ENCODE measurements around the gene BCCIP. TPM values are rescaled to one million over a fixed set of nuclear protein-coding genes. Genes with fewer than 3 reads are reported as not detected.

Gene BCCIP
- total RNA-seq, 1 experiment from 2014 or later: 113 TPM

DNA sequence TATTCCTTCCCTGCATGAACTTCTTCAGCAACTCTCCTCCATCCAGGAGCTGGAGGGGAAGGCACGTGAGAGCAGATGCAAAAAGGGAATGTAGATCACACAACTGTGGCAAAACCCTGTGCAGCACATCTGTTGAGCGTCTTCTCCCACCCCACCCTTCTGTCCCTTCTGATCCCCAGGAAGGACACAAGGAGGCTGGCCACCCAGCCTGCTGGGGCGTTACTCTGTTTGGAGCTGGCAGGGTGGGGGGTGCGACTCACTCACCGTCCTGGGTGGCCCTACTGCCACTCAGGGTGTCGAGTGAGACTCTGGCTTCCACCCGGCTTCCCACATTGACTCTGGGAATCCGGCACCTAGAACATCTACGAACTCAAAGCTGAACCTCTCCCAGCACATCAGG, 37.6 kb upstream of the BCCIP start:
- Histone ChIP-seq H3K36me3 (ENCODE audit: insufficient read depth, low read length, poor library complexity, severe bottlenecking) (no peaks in the 10 kb centered on the region), H3K27ac (ENCODE audit: low read depth, low read length, poor library complexity, severe bottlenecking) (no peak overlapping the region), H3K4me3 (ENCODE audit: low read depth, low read length, poor library complexity, severe bottlenecking) (no peak overlapping the region), H3K4me1 (ENCODE audit: insufficient read depth, low read length, poor library complexity, severe bottlenecking) (no peaks in the 10 kb centered on the region), H3K27me3 (replicated peaks; ENCODE audit: insufficient read depth, low read depth, low read length, poor library complexity) (no peaks in the 10 kb centered on the region), H3K9me3 (ENCODE audit: low read depth, low read length, poor library complexity, severe bottlenecking) (no peaks in the 10 kb centered on the region)
- TF ChIP-seq EZH2 (IDR thresholded peaks at IDR 0.05; ENCODE audit: borderline replicate concordance, low read depth, low read length, poor library complexity, severe bottlenecking): no peak
- TF ChIP-seq, protein P1, sequence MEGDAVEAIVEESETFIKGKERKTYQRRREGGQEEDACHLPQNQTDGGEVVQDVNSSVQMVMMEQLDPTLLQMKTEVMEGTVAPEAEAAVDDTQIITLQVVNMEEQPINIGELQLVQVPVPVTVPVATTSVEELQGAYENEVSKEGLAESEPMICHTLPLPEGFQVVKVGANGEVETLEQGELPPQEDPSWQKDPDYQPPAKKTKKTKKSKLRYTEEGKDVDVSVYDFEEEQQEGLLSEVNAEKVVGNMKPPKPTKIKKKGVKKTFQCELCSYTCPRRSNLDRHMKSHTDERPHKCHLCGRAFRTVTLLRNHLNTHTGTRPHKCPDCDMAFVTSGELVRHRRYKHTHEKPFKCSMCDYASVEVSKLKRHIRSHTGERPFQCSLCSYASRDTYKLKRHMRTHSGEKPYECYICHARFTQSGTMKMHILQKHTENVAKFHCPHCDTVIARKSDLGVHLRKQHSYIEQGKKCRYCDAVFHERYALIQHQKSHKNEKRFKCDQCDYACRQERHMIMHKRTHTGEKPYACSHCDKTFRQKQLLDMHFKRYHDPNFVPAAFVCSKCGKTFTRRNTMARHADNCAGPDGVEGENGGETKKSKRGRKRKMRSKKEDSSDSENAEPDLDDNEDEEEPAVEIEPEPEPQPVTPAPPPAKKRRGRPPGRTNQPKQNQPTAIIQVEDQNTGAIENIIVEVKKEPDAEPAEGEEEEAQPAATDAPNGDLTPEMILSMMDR (conservative IDR thresholded peaks at IDR 0.05; ENCODE audit: low read depth, low read length): no peak
- ChIA-PET POLR2A (ENCODE audit: low non-redundant PET) (no interaction called here), CTCF (no interaction called here)
- intact Hi-C loops (cut with micrococcal nuclease; ENCODE audit: unreplicated experiment): no loop called here
- no TSS peak for BruUV-seq (replicated peaks)
- no peak for DNase-seq (ENCODE audit: low spot score)

DNA sequence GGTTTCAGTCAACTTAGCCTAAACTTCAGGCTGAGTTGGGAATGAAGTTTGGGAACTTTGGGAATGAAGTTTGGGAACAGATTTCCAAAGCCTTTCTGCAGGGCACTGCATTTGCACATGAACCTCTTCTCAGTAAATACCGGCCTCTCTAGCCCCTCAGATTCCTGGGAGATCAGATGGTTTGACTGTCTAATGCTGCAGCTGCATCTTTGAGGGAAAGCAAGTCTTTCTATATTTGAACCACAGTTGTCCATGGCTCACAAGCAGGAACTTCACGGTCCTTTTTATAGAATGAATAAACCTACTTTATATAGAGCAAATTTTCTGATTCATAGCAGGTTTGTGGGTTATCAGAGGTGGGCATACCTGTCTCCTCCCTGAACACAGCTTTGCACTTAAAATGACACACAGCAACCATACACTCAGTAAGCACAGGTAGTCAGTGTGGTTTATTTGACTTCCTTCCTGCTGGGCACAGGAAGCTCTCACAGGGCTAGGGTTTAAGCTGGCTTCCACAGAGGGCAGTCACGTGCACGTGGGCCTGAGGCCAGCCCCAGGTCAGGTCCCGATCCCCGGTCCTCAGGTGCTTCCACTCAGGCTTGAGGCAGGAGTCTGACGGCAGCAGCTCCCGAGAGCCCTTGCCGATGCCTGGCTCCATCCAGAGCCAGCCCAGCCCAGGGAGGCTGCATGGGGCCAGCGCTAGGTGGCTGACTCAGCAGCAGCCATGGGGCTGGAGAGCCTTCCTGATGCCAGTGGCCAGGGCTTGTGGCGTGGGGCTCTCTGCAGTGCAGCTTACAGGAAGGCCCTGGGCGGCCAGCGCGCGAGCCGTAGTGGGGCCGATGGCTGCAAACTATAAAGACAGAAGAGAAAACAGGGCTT, 35.0 kb upstream of the BCCIP start:
- ChIA-PET POLR2A (ENCODE audit: low non-redundant PET) (no interaction called here), CTCF (no interaction called here)
- Histone ChIP-seq H3K4me1 (ENCODE audit: insufficient read depth, low read length, poor library complexity, severe bottlenecking) (no peaks in the 10 kb centered on the region), H3K4me3 (ENCODE audit: low read depth, low read length, poor library complexity, severe bottlenecking) (no peak overlapping the region), H3K27me3 (replicated peaks; ENCODE audit: insufficient read depth, low read depth, low read length, poor library complexity) (no peaks in the 10 kb centered on the region), H3K9me3 (ENCODE audit: low read depth, low read length, poor library complexity, severe bottlenecking) (no peaks in the 10 kb centered on the region), H3K27ac (ENCODE audit: low read depth, low read length, poor library complexity, severe bottlenecking) (no peak overlapping the region), H3K36me3 (ENCODE audit: insufficient read depth, low read length, poor library complexity, severe bottlenecking) (no peaks in the 10 kb centered on the region)
- DNase-seq (ENCODE audit: low spot score): no peak
- no TSS peak for BruUV-seq (replicated peaks)
- no peak for TF ChIP-seq EZH2 (IDR thresholded peaks at IDR 0.05; ENCODE audit: borderline replicate concordance, low read depth, low read length, poor library complexity, severe bottlenecking)
- TF ChIP-seq, protein P1 (conservative IDR thresholded peaks at IDR 0.05; ENCODE audit: low read depth, low read length): no peak
- intact Hi-C loops (cut with micrococcal nuclease; ENCODE audit: unreplicated experiment): no loop called here

DNA sequence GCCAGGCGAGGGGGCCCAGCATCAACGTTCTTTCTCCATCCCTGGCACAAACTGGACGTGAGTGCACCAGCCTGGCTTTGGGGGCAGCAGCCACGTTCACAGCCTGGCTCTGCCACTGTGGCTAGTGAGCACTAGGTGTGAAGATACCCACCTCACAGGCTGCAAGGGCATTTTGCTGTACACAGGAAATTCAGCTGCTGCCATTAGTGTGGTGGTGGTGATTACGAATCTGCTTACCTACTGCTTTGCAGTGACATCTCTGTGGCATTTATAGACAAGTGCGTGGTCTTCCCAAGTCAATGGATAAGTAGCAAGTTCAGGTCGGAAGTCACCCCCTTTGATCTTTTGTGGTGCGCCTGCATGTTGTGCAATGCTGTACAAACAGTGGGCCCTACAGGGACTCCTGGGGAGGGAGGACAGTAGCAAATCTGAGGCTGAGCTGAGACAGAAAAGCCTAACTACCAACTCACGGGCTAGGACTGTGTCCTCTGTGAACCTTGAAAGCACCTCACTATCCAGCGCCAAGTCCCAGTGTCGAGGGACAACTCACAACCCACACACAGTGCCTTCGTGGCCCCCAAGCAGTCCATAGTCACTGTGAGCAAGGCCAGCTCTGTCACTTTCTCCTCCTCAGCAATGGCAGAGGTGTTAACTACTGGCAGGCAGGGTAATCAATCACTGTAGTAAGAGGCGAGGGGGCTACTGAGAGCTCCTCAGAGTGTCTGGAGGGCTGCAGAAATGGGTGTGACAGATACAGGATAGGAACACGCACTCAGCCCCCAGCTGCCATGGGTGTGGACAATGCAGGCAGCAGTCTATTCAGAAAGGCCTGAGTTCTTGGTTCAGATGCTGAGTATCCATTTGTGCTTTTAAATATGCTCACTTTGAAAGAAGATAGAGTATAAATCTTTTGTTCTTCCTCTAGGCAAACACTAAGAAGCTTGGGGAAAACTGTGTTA, 30.7 kb upstream of the BCCIP start:
- no TSS peak for BruUV-seq (replicated peaks)
- H3K9me3 ChIP-seq (ENCODE audit: low read depth, low read length, poor library complexity, severe bottlenecking): no peaks in the 10 kb centered on the region
- no peak overlapping the region for H3K27ac ChIP-seq (ENCODE audit: low read depth, low read length, poor library complexity, severe bottlenecking)
- peaks cover 14% of the 10 kb centered on the region for H3K36me3 ChIP-seq (ENCODE audit: insufficient read depth, low read length, poor library complexity, severe bottlenecking)
- intact Hi-C loops (cut with micrococcal nuclease; ENCODE audit: unreplicated experiment): no loop called here
- H3K27me3 ChIP-seq (replicated peaks; ENCODE audit: insufficient read depth, low read depth, low read length, poor library complexity): no peaks in the 10 kb centered on the region
- DNase-seq (ENCODE audit: low spot score): no peak
- POLR2A ChIA-PET (ENCODE audit: low non-redundant PET): no interaction called here
- TF ChIP-seq EZH2 (IDR thresholded peaks at IDR 0.05; ENCODE audit: borderline replicate concordance, low read depth, low read length, poor library complexity, severe bottlenecking): no peak
- TF ChIP-seq, protein P1 (conservative IDR thresholded peaks at IDR 0.05; ENCODE audit: low read depth, low read length): no peak
- CTCF ChIA-PET: no interaction called here
- H3K4me3 ChIP-seq (ENCODE audit: low read depth, low read length, poor library complexity, severe bottlenecking): no peak overlapping the region
- no peaks in the 10 kb centered on the region for H3K4me1 ChIP-seq (ENCODE audit: insufficient read depth, low read length, poor library complexity, severe bottlenecking)
